NOMO-1 treated with DMSO at 0.1 percent for 48 hours (cell line): Measurements from ENCODE around the gene ARID1B.

ENCODE experiments used
- DNase-seq: peaks from one replicate; lab custom pipeline; 2025; ENCODE audit not compliant: unreplicated experiment; lab: John Stamatoyannopoulos, UW

Gene ARID1B

DNA sequence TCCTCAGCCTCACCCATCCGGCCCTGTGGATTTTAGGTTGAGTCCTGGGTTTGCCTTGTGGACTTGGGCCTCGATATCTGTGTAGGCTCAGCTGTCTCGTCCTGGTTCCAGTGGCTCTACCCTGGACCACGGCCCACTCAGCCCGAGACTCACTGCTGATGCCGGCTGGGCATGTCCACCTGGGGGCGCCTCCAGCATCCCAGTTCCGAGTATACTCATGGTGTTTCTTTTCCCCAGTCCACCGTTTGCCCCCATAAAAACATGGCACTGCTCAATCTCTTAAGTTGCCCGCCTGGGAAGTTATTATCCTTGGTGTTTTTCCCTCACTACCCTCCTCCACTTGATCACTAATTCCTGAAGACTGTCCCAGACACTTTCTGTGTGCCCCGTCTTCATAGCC lies 99.1 kb downstream of the ARID1B start:
- DNase-seq: no peak

- no peak for DNase-seq
Measured at GRCh38 chr6:156877126-156877863, 100.1 kb downstream of the ARID1B start.

GRCh38 chr6:156878681-156879080 lies 101.5 kb downstream of the ARID1B start:
- no peak for DNase-seq

DNA sequence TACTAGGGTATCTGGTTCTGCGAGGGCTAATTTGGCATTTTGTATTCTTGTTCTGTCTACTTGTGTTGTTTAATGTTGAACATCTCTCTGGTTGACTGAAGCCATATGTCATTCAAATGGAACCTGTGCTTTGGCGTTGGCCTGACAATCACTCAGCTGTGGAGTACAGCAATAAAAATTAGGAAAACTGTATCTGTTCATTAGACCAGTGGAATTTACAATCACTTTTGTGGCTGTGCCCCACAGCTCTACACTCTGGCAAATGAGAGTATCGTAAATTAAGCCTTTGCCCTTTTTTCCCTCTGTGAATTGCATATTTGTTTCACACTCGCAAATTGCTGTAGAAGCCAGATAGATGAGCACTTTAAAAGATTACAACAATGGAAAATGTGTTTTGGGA lies 102.0 kb downstream of the ARID1B start:
- DNase-seq: no peak

- DNase-seq: no peak
Measured at GRCh38 chr6:156879591-156879990, 102.4 kb downstream of the ARID1B start.

DNA sequence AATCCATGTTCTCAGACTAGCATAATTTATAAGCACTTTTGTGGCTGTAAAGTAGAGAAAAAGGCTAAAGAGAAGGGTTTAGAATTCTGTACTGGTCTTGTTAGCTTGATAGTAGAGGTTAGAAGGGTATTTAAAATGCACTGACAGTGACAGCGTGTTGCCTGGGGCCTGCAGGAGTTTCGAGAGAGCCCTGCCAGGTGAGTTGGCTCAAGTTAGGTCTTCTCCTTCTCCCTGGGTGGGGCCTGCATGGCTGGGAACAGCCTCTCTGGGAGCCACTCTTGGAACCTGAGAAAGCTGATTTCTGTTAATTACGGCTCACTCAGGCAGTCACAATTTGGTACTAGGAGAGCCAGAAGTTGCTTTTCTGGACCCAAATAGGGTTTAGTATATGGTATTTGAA lies 103.7 kb downstream of the ARID1B start:
- no peak for DNase-seq

GRCh38 chr6:156881687-156882629 lies 104.8 kb downstream of the ARID1B start:
- no peak for DNase-seq

DNA sequence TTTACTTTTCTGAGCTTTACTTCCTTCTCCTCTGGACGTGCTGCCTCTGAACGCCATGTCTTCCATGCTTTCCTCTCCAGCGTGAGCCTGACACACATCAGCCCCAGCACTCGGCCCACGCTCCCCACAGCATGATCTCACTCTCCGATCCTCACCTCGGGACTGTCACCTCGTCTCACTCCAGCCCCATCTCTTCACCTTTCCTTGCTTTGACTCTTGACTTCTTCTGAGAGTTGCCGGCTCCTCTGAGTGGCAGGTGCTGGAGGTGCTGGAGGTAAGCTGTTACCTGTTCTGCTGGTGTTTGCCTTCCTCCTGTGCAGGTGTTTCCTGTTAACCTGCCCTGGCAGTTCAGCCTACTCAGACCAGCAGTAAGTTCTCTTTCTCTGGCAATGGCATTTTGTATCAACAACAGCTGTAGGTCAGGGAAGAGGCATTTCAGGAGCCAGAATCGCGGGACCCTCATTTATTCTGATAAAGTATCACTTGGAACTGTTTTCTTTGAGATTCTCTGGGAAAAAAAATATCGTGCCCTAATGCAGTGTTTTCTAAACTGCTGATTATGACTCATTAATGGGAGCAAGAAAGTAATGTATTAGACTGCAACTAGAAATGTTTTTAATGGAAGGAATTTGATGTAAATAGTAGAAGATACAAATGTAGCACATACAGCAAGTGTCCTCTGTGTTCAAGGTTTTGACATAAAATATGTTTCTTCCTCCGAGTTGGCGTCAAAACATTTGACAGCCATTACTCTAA lies 106.5 kb downstream of the ARID1B start:
- DNase-seq: no peak

DNA sequence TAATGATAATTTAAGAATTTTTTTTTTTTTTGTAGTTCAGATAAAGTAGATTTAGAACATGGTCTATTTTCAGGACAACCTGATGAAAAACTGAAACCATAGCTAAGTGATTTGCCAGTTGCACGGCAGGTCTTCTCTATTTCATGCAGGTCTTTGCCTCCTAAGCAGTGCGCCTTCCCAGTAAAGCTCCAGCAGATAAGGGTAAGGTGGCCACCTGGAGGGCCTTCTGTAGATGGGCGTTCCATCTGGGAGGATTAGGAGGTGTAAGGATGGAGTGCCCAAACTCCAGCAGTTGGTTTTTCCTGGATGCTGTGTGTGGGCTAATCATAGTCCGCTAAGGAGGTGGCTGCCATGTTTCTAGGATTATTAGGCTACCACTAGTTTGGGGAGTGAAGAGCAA lies 107.1 kb downstream of the ARID1B start:
- no peak for DNase-seq

DNA sequence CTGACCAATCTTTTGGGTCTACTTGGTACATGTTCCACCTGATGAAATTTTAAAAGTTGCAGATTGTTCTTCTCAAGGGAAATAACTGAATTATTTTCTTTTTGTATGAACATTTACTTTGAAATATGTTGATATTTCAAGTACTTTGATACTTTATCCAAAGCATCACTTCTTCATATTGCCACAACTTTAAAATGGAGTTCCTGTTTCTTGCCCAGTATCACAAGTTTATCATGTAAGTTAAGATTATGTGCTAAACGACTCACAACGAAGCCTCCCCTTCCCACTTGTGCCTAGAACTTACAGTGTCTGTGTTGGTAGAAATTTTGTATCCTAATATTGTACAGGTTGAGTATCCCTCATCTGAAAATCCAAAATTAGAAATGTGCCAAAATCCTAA lies 108.4 kb downstream of the ARID1B start:
- peak; percentile 1 for DNase-seq

- peak; percentile 70 for DNase-seq
Measured at GRCh38 chr6:156886409-156886808, 109.2 kb downstream of the ARID1B start.

DNA sequence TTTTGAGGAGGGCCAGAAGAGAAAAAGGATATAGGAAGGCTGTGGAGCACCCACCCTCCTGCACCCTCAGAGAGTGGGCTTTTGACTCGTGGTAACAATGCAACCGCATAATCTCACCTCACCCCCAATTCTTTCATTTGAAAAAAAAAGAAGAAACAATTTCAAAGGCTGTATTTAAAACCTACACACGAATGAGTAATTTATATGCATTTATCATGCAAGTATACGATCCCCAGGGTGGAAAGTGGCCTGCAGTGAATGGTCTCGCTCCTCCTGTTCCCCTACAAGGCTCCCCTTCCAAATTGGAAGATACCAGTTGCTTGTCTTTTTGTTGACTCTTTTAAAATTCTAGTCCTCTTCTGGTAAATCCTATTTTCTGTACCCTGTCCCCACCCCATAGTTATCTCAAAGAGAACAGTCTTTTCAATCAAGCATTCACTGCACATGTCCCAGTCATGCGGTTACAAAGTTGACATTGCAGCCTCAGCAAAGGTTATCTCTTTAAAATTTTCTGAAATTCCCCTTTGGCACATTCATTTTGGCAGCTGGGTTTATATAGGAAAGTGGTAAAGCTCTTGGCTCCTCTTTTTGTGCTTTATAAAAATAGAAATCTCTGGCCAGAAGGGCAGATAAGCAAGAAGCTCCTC lies 110.6 kb downstream of the ARID1B start:
- no peak for DNase-seq

DNA sequence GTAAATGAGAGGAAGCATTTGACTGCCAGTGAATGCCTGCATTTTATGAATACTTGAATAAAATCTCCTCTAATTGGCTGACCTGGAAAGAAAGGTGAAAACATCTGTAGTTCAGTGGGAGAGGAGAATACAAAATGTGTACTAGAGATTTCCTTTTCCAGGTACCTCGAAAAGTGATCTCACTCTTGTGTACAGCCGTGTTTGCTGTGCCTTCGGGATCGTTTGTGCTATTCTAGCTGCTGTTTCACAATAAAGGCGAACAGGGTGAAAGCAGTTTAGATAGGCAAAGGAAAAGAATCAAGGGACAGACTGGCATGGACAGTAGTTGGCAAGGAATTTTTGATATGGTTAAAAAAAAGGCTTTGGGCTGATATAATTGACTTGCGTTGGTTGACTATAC lies 112.3 kb downstream of the ARID1B start:
- DNase-seq: no peak

- DNase-seq: no peak
Measured at GRCh38 chr6:156889986-156890385, 112.8 kb downstream of the ARID1B start.

DNA sequence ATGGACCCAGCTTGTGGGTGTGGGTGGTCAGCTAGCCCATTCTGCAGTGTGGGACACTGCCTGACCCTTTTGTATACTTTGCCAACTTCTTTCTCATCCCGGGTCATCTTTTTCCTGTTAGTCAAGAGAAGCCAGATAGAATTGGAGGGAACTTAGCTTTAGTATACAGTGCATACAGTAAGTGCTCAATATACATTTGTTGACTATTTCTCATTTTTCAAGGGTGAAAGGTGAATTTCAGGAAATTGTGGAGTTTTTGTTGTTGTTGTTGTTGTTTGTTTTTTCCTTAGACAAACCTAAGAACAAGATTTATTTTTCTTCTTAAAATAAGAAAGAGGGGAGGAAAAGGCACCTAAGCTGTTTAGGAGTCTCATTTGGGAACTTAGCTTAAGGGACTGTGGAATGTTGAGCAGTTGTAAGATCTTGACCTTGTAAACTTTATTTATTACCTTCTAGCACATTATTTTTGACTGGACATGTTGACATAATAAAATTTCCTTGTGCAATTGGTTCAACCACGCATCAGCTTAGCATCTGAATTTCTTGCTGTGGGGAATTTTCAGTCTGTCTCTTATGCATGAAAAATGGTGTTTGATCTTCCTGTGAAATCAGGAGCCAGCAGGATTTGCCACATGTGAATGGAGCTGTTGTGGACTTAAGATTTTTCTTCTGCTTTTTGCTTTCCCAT lies 113.6 kb downstream of the ARID1B start:
- DNase-seq: no peak

GRCh38 chr6:156897907-156898531 lies 120.8 kb downstream of the ARID1B start:
- no peak for DNase-seq

DNA sequence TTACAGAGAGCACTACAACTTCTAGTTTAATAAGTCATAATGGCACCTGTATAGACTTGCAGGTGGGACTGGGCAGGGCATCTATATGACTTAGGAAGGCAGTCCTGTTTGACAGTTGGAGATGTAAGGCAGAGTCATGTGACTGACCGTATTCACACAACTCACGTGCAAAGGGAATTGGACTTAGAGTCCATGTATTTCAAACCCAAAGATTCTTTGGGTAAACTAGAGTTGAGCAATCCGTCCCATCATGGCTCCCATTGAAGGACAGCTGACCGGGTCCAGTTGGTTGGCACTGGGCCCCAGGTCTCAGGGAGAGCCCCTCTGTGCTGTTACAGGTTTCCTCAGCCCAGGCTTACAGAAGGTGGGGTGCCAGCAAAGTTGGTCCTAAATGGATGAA lies 121.9 kb downstream of the ARID1B start:
- no peak for DNase-seq

DNA sequence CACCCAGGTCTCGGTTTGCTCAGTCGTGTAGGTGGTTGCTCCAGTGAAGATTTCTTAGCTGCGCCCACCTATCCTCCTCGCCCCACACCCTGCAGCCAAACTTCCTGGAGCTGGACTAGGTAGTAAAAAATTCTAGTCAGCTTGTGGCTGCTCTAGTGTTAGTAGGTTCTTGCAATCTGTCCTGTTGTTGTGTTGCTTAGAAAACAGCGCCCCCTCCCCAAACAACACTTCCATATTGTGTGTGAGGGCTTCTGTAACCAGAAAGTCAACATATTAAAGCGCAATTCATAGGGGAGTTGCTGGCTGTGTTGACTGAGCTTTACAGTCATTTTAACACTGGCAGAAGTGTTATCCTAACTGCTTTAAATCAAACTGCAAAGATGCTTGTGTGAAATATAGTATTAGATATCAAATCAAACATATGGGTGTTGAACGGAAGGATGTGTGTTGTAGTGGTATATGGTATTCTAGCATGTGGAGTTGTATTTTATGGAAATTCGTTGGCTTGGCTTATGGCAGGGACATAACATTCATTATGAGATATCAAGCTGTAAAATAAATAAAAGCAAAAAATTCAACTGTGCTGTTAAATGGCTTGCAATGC lies 122.5 kb downstream of the ARID1B start:
- DNase-seq: no peak

DNA sequence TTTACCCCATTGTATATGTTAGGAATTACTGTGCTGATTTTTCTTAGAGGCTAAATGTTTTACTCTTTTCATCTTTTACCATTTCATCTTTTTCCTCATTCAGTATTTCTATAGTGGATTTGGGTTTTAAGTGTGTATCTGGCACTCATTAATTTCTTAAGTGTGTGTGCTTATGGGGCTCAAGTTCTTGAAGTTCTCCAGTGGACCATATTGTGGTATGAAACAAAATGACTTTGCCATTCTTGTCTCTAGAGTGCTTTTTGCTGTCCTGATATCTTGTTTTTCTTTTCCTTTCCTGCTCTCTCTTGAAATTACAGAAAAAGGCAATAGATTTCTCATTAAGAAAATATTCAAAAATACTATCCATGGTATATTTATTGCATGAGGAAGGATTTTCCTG lies 123.1 kb downstream of the ARID1B start:
- no peak for DNase-seq
